Skeletal muscle satellite cell (primary cell): ENCODE data around the gene PRPF6.

Source experiments
- H3K27me3 ChIP-seq: 2 replicates; pipeline ENCODE4 v1.7.0; 2013; ENCODE audit warnings: low read length; ENCODE audit not compliant: control insufficient read depth, insufficient read depth
- H3K36me3 ChIP-seq: 2 replicates; pipeline ENCODE4 v1.7.0; 2013; ENCODE audit warnings: mild to moderate bottlenecking, control low read depth, low read length; ENCODE audit not compliant: insufficient read depth
- H3K4me1 ChIP-seq: 2 replicates; pipeline ENCODE4 v1.7.0; 2013; ENCODE audit warnings: low read length; ENCODE audit not compliant: control insufficient read depth, insufficient read depth
- H3K4me2 ChIP-seq: 2 replicates; pipeline ENCODE4 v1.7.0; 2013; ENCODE audit warnings: mild to moderate bottlenecking, low read length
- H3K4me3 ChIP-seq: 2 replicates; pipeline ENCODE4 v1.7.0; 2013; ENCODE audit warnings: low read length
- H3K9ac ChIP-seq: 2 replicates; pipeline ENCODE4 v1.7.0; 2013; ENCODE audit warnings: mild to moderate bottlenecking, low read depth, low read length, moderate library complexity
- H3K9me3 ChIP-seq: replicated peaks from 2 replicates; pipeline ENCODE4 v1.7.0; 2013; ENCODE audit warnings: mild to moderate bottlenecking, control low read depth, low read length

PRPF6 gene

GRCh38 chr20:63947638-63948456 lies 33.1 kb upstream of the PRPF6 start:
- no peak overlapping the region for H3K4me3 ChIP-seq
- H3K36me3 ChIP-seq: peaks cover 41% of the 10 kb centered on the region
- H3K4me2 ChIP-seq: peak overlapping the region; percentile 38
- no peaks in the 10 kb centered on the region for H3K9me3 ChIP-seq
- H3K27me3 ChIP-seq: no peaks in the 10 kb centered on the region
- H3K9ac ChIP-seq: no peak overlapping the region
- H3K4me1 ChIP-seq: peaks cover 39% of the 10 kb centered on the region

GRCh38 chr20:63950701-63951397 lies 30.1 kb upstream of the PRPF6 start:
- Histone ChIP-seq H3K36me3 (peaks cover 14% of the 10 kb centered on the region), H3K27me3 (no peaks in the 10 kb centered on the region), H3K4me2 (peak overlapping the region; percentile 13), H3K9ac (no peak overlapping the region), H3K9me3 (no peaks in the 10 kb centered on the region), H3K4me3 (no peak overlapping the region), H3K4me1 (peaks cover 55% of the 10 kb centered on the region)

GRCh38 chr20:63951398-63952209 lies 29.3 kb upstream of the PRPF6 start:
- Histone ChIP-seq H3K4me1 (peaks cover 56% of the 10 kb centered on the region), H3K9ac (no peak overlapping the region), H3K36me3 (peaks cover 9% of the 10 kb centered on the region), H3K4me2 (peak overlapping the region; percentile 13), H3K27me3 (no peaks in the 10 kb centered on the region), H3K4me3 (no peak overlapping the region), H3K9me3 (no peaks in the 10 kb centered on the region)

GRCh38 chr20:63952210-63952535 lies 28.8 kb upstream of the PRPF6 start:
- Histone ChIP-seq H3K9me3 (no peaks in the 10 kb centered on the region), H3K4me1 (peaks cover 61% of the 10 kb centered on the region), H3K36me3 (peaks cover 9% of the 10 kb centered on the region), H3K9ac (no peak overlapping the region), H3K4me3 (no peak overlapping the region), H3K4me2 (no peak overlapping the region), H3K27me3 (no peaks in the 10 kb centered on the region)

GRCh38 chr20:63952769-63953168 lies 28.2 kb upstream of the PRPF6 start:
- H3K9me3 ChIP-seq: no peaks in the 10 kb centered on the region
- no peak overlapping the region for H3K9ac ChIP-seq
- H3K36me3 ChIP-seq: peaks cover 9% of the 10 kb centered on the region
- H3K27me3 ChIP-seq: no peaks in the 10 kb centered on the region
- H3K4me1 ChIP-seq: peaks cover 66% of the 10 kb centered on the region
- no peak overlapping the region for H3K4me3 ChIP-seq
- H3K4me2 ChIP-seq: no peak overlapping the region

GRCh38 chr20:63953764-63954429 lies 27.0 kb upstream of the PRPF6 start:
- Histone ChIP-seq H3K36me3 (peaks cover 9% of the 10 kb centered on the region), H3K27me3 (no peaks in the 10 kb centered on the region), H3K4me2 (peak overlapping the region; percentile 97), H3K9me3 (no peaks in the 10 kb centered on the region), H3K4me1 (peaks cover 62% of the 10 kb centered on the region), H3K9ac (peak overlapping the region; percentile 14), H3K4me3 (peak overlapping the region; percentile 100)

- H3K36me3 ChIP-seq: peaks cover 14% of the 10 kb centered on the region
- peak overlapping the region; percentile 97 for H3K4me2 ChIP-seq
- no peaks in the 10 kb centered on the region for H3K9me3 ChIP-seq
- H3K9ac ChIP-seq: peak overlapping the region; percentile 99
- peaks cover 48% of the 10 kb centered on the region for H3K4me1 ChIP-seq
- H3K4me3 ChIP-seq: peak overlapping the region; percentile 100
- no peaks in the 10 kb centered on the region for H3K27me3 ChIP-seq
These were observed 25.6 kb upstream of the PRPF6 start for GRCh38 chr20:63955281-63955826.

- peak within 1 kb of the TSS; percentile 97 for H3K4me2 ChIP-seq
- H3K4me3 ChIP-seq: peak within 1 kb of the TSS; percentile 100
- peaks cover 41% of the 10 kb centered on the region for H3K4me1 ChIP-seq
- no peaks in the 10 kb centered on the region for H3K9me3 ChIP-seq
- peaks cover 14% of the 10 kb centered on the region for H3K36me3 ChIP-seq
- peak within 1 kb of the TSS; percentile 99 for H3K9ac ChIP-seq
- H3K27me3 ChIP-seq: no peaks in the 10 kb centered on the region
These were observed 24.9 kb upstream of the PRPF6 start, which contains the start of gene UCKL1 for GRCh38 chr20:63955827-63956663. UCKL1 (minus strand) TSS chr20:63956416; CDS start chr20:63956372, 44 bp downstream.

- Histone ChIP-seq H3K9ac (peak overlapping the region; percentile 54), H3K4me2 (peak overlapping the region; percentile 77), H3K4me1 (peaks cover 36% of the 10 kb centered on the region)
These were observed 24.3 kb upstream of the PRPF6 start for GRCh38 chr20:63956664-63957003.

GRCh38 chr20:63957004-63957689 lies 23.8 kb upstream of the PRPF6 start:
- Histone ChIP-seq H3K4me3 (peak overlapping the region; percentile 71), H3K9ac (peak overlapping the region; percentile 54), H3K4me2 (peak overlapping the region; percentile 77), H3K9me3 (no peaks in the 10 kb centered on the region), H3K27me3 (no peaks in the 10 kb centered on the region), H3K4me1 (peaks cover 35% of the 10 kb centered on the region), H3K36me3 (peaks cover 16% of the 10 kb centered on the region)

More at GRCh38 chr20:63956664-63957003, 24.3 kb upstream of the PRPF6 start:
- Histone ChIP-seq H3K9me3 (no peaks in the 10 kb centered on the region), H3K36me3 (peaks cover 15% of the 10 kb centered on the region), H3K4me3 (peak overlapping the region; percentile 71), H3K27me3 (no peaks in the 10 kb centered on the region)
